ENCODE measurements around the gene CMTR1.

CMTR1 gene

DNA sequence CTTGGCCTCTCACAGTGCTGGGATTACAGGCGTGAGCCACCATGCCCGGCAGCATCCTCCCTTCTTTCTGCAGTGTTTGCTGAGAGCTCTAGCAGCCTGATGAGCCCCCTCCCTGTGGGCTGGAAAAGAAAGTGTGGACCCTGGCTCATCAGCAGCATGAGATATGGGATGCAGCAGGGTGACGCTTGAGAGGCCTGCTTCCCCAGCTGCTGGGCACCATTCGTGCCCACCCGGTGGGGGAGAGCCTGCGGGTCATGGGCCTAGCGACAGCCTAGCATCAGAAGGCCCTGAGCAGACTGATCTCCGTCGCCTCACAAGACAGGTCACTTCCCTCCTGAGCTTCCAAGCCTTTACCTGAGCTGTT is 82.7 kb downstream of the CMTR1 start:
- TF ChIP-seq, protein P1, sequence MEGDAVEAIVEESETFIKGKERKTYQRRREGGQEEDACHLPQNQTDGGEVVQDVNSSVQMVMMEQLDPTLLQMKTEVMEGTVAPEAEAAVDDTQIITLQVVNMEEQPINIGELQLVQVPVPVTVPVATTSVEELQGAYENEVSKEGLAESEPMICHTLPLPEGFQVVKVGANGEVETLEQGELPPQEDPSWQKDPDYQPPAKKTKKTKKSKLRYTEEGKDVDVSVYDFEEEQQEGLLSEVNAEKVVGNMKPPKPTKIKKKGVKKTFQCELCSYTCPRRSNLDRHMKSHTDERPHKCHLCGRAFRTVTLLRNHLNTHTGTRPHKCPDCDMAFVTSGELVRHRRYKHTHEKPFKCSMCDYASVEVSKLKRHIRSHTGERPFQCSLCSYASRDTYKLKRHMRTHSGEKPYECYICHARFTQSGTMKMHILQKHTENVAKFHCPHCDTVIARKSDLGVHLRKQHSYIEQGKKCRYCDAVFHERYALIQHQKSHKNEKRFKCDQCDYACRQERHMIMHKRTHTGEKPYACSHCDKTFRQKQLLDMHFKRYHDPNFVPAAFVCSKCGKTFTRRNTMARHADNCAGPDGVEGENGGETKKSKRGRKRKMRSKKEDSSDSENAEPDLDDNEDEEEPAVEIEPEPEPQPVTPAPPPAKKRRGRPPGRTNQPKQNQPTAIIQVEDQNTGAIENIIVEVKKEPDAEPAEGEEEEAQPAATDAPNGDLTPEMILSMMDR (IDR thresholded peaks at IDR 0.05) = no peak
- no peak for TF ChIP-seq ZFX (IDR thresholded peaks at IDR 0.05; ENCODE audit: borderline replicate concordance)
- H3K27ac ChIP-seq = peak overlapping the region; percentile 77

DNA sequence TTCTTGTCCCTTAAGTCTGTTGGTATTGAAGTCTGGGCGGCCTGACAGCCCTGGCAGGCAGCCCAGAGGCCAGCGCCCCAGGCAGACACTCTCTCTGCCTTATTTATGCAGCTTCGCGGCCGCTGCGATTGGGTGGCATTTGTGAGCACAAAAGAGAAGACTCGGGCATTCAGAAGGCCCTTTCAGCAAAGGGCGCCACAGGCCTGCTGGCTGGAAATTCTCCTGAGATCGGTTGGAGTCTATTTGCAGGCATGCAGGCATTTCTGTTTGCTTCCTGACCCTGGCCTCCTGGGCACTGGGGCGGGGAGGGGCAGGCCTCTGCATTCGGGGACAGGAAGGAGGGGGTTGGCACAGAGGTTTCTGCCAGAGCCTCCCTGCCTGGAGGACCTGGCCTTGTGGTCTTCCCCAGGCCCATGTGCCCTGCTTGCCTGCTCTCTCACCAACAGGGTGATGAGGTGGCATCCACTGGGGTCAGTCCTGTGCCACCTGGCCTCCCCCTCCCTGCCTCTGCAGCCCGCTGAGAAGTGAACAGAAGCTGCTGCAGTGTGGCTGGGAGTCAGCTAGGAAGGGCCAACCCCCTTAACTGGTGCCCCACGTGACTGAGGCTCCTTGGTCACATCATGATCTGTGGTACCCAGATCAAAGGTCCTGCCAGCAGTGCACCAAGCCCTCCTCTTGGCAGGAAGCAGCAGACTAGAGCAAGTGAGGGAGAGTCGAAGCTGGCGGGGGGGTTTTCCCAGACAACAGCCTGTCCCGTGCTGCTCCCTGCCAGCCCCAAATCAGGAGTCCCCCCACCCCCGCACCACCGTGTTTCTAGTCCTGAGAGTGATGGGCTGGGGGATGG is 83.3 kb downstream of the CMTR1 start:
- TF ChIP-seq ZFX (IDR thresholded peaks at IDR 0.05; ENCODE audit: borderline replicate concordance) = no peak
- TF ChIP-seq, protein P1 (IDR thresholded peaks at IDR 0.05) = no peak
- peak overlapping the region; percentile 77 for H3K27ac ChIP-seq

DNA sequence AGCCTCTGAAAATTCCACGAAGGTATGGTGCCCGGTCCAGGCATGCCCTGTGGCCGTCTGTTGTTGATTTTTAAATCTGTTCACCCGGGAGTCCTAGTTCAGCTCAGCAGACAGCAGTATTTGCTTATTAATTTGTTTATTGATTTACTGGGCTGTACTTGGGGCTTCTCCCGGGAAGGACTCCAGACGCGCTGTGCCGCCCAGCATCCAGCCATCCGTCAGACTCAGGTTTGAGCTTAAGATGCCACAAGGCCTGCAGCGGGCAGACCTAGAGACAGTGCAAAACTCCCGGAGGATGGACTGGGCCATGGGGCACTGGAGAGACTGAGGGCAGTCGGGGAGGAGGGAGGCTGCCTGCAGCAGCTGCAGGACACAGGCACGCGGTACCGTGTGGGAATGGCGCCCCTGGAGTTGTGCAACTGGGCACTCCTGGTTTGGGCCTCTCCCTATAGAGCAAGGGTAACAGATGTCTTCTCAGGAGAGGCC is 83.9 kb downstream of the CMTR1 start:
- peak overlapping the region; percentile 77 for H3K27ac ChIP-seq
- TF ChIP-seq ZFX (IDR thresholded peaks at IDR 0.05; ENCODE audit: borderline replicate concordance) = no peak
- TF ChIP-seq, protein P1 (IDR thresholded peaks at IDR 0.05) = no peak

DNA sequence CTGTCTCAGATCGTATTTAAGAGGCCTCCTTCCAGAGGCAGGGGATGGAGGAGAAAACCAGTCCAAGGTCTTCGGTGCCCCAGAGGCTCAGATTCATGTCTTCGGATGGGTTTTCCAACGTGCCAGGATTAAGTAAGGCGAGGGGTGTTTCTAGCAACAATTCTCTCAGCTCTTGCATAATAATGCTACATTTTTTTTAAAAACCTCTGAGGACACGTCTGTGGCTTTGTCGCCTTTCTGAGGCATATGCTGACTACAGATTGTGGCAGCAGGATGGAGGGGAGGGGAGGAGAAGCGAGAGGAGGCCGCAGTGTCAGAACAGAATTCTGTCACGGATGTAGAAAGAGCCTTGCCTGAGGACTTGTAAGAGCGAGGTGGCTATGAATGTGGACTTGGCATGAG is 84.4 kb downstream of the CMTR1 start:
- H3K27ac ChIP-seq = peak overlapping the region; percentile 77
- TF ChIP-seq, protein P1 (IDR thresholded peaks at IDR 0.05) = no peak
- no peak for TF ChIP-seq ZFX (IDR thresholded peaks at IDR 0.05; ENCODE audit: borderline replicate concordance)

DNA sequence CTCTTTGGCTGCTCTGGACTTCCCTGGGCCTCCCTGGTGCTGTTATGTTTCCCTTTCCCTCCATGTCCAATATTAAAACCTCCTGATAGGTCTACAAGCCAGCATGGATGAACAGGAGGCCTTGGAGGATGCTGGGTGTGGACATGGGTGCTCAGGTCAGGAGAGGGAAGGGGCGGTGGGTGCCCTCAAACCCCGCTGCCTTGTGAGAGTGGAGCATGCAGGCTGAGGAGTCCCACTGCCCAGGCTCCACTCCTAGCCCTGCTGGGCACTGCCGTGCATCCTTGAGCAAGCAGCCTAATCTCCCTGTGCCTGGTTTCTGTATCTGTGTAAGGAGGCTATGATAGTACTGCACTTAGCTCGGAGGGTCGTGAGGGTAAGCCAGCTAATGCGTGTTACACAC is 85.1 kb downstream of the CMTR1 start:
- TF ChIP-seq, protein P1 (IDR thresholded peaks at IDR 0.05) = no peak
- no peak for TF ChIP-seq ZFX (IDR thresholded peaks at IDR 0.05; ENCODE audit: borderline replicate concordance)
- H3K27ac ChIP-seq = no peak overlapping the region

DNA sequence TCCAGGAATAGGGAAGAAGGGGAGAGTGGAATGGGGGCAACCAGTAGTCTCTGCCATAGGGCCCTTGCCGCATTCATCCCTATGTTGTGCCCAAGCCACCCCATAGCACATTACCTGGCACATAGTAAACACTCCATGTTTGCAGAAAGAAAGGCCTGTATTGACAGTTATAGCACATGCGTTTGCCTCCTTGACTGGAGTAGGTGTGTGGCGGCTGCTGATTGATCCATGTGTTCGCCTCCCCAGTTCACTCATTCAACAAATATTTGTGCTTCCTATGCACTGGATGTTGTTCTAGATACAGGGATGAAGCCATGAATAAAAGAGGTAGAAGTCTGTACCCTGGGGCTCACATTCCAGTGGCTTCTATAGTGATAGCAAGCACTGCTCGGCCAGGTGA is 86.4 kb downstream of the CMTR1 start:
- TF ChIP-seq, protein P1 (IDR thresholded peaks at IDR 0.05) = no peak
- TF ChIP-seq ZFX (IDR thresholded peaks at IDR 0.05; ENCODE audit: borderline replicate concordance) = no peak
- H3K27ac ChIP-seq = no peak overlapping the region

DNA sequence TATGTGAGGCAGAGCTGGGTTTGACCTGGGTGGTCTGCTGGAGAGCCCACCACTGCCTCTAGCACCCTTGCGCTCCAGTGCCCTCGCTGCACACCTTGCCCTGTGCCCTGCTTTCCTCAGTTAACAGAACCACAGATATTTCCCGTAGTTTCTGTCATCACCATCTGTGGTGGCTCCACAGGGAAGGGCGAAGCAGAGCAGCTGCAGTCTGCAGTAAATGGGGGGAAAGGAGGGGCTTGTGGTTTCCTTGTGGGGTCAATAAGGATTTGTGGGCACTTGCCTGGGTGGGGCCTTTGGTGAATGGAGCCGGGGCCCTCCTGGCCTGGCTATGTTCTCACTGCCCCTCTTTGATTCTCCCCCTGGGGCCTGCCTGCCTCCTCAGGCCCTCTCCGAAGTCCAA is 87.9 kb downstream of the CMTR1 start:
- no peak overlapping the region for H3K27ac ChIP-seq
- TF ChIP-seq, protein P1 (IDR thresholded peaks at IDR 0.05) = no peak
- no peak for TF ChIP-seq ZFX (IDR thresholded peaks at IDR 0.05; ENCODE audit: borderline replicate concordance)

Data from 22Rv1 (cell line).